ENCODE measurements around the gene BRD2. TPM values are rescaled to one million over a fixed set of nuclear protein-coding genes. Genes with fewer than 3 reads are reported as not detected.
A peak's percentile ranks its signal among the peaks of the same experiment; 100 is the strongest.

BRD2 gene
- total and polyA plus RNA-seq, 2 donors (not counting 1 experiment from before 2014, with no cell fraction given): 474 to 620 TPM

GRCh38 chr6:32933661-32934085, 34.7 kb upstream of the BRD2 start:
- ATAC-seq (ENCODE audit: low read depth) (peak; percentile 60), DNase-seq (peak; percentile 82)
- Histone ChIP-seq H3K9me3 (ENCODE audit: control extremely low read depth in 1 of 3, control insufficient read depth in 2 of 3, insufficient read depth in 1 of 3, low read length in 2 of 3) (no peaks in the 10 kb centered on the region), H3K4me3 (ENCODE audit: control extremely low read depth in 1 of 5, extremely low read depth in 1 of 5, insufficient read depth in 1 of 5, low read depth in 2 of 5, low read length in 4 of 5) (no peak overlapping the region), H2AFZ (ENCODE audit: insufficient read depth, low read depth, low read length, poor library complexity, severe bottlenecking) (no peak overlapping the region), H3K27me3 (replicated peaks in 1 of 4; ENCODE audit: control extremely low read depth in 1 of 4, control insufficient read depth in 3 of 4, insufficient read depth in 4 of 4, low read length in 3 of 4) (no peaks in the 10 kb centered on the region), H3K36me3 (replicated peaks in 1 of 2; ENCODE audit: control extremely low read depth in 1 of 2, control insufficient read depth in 1 of 2, extremely low read depth in 1 of 2, insufficient read depth in 2 of 2, low read length in 1 of 2) (peaks cover 9 to 57% of the 10 kb centered on the region in 2 experiments), H3K4me1 (ENCODE audit: control insufficient read depth in 2 of 2, insufficient read depth in 2 of 2, low read length in 2 of 2) (peaks cover 76 to 85% of the 10 kb centered on the region in 2 donors), H3K79me2 (ENCODE audit: control insufficient read depth, insufficient read depth, low read length) (peaks cover 57% of the 10 kb centered on the region), H3K9ac (ENCODE audit: low read length) (no peak overlapping the region), H4K20me1 (ENCODE audit: control insufficient read depth, insufficient read depth, low read length, poor library complexity, severe bottlenecking) (peaks cover 8% of the 10 kb centered on the region), H3K4me2 (replicated peaks; ENCODE audit: low read depth, low read length, poor library complexity, severe bottlenecking) (peak overlapping the region; percentile 81), H3K27ac (ENCODE audit: low read length in 2 of 2) (peak overlapping the region; percentile 3 to 98)
- no CpG with 5 or more reads among the region's 3 CpGs for WGBS (ENCODE audit: insufficient coverage)
- no peaks in the 10 kb centered on the region for H3K9me3 Mint-ChIP-seq (ENCODE audit: insufficient read depth)
- POLR2A ChIA-PET: interaction anchor here (0.6 to 3.9 kb wide), 15 partner anchors 7 to 51 kb away, joined by 3 to 31 read pairs (median 8); partner anchors contain the start of genes BRD2, HLA-DMA and HLA-DMB
- H3K27me3 Mint-ChIP-seq: no peaks in the 10 kb centered on the region
- H3K27ac Mint-ChIP-seq: peak overlapping the region; percentile 84
- CTCF ChIA-PET: interaction anchor here (0.7 to 15.8 kb wide), 35 partner anchors 8 to 1104 kb away, joined by 3 to 462 read pairs (median 4); partner anchors contain the start of genes BRD2, HLA-DMA, HLA-DMB and PSMB9
- intact Hi-C loops (cut with micrococcal nuclease): loop anchor here (1.0 to 2.0 kb wide), 5 partner anchors 8 to 51 kb away; partner anchors contain the start of genes HLA-DMA and HLA-DMB
- TF ChIP-seq CTCF (IDR thresholded peaks at IDR 0.05): peak; percentile 84
- TF ChIP-seq EZH2 (IDR thresholded peaks at IDR 0.05; ENCODE audit: borderline replicate concordance, insufficient read depth, low read depth, low read length, poor library complexity, severe bottlenecking): no peak
- H3K4me3 Mint-ChIP-seq: peak overlapping the region; percentile 30
- H3K4me1 Mint-ChIP-seq: peaks cover 88% of the 10 kb centered on the region

DNA sequence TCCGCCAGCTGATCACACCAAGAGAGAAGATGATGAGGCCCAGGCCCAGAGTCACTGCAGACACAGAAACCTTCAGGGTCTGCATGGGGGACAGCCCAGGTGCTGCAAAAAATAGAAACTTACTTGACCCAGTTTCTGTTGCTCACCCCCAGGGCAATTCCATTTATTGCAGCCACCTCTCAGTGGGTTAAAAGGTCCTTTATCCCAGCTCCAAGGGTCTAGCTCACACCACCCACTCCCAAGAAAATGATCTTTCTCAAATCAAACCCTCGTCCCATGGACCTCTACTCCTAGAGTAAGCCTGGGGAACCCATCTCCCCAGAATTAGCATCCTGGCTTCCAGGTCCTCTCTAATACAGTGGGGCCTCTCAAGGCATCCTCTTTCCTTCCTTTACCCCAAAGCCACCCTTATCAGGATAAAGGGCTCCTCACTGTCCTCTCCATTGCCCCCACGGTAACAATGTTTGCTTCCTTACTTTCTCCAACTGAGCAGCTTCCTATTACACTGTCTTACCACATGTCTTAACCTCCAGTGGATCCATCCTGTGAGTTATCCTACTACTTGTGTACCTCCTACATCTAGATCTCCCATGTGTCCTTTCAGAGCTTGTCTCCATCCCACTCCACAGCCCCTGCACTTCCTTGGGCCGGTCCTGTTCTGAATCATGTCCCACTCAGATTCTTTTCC, 32.7 kb upstream of the BRD2 start:
- Histone ChIP-seq H3K27ac (ENCODE audit: low read length in 2 of 2) (peak overlapping the region; percentile 9 to 98), H3K79me2 (ENCODE audit: control insufficient read depth, insufficient read depth, low read length) (peaks cover 73% of the 10 kb centered on the region), H3K4me1 (ENCODE audit: control insufficient read depth in 2 of 2, insufficient read depth in 2 of 2, low read length in 2 of 2) (peaks cover 72 to 82% of the 10 kb centered on the region in 2 donors), H3K36me3 (replicated peaks in 1 of 2; ENCODE audit: control extremely low read depth in 1 of 2, control insufficient read depth in 1 of 2, extremely low read depth in 1 of 2, insufficient read depth in 2 of 2, low read length in 1 of 2) (peaks cover 9 to 65% of the 10 kb centered on the region in 2 experiments), H3K9ac (ENCODE audit: low read length) (peak overlapping the region; percentile 31), H3K9me3 (ENCODE audit: control extremely low read depth in 1 of 3, control insufficient read depth in 2 of 3, insufficient read depth in 1 of 3, low read length in 2 of 3) (no peaks in the 10 kb centered on the region), H3K27me3 (replicated peaks in 1 of 4; ENCODE audit: control extremely low read depth in 1 of 4, control insufficient read depth in 3 of 4, insufficient read depth in 4 of 4, low read length in 3 of 4) (no peaks in the 10 kb centered on the region), H2AFZ (ENCODE audit: insufficient read depth, low read depth, low read length, poor library complexity, severe bottlenecking) (no peak overlapping the region), H3K4me2 (replicated peaks; ENCODE audit: low read depth, low read length, poor library complexity, severe bottlenecking) (peak overlapping the region; percentile 81), H4K20me1 (ENCODE audit: control insufficient read depth, insufficient read depth, low read length, poor library complexity, severe bottlenecking) (peaks cover 8% of the 10 kb centered on the region), H3K4me3 (ENCODE audit: control extremely low read depth in 1 of 5, extremely low read depth in 1 of 5, insufficient read depth in 1 of 5, low read depth in 2 of 5, low read length in 4 of 5) (peak overlapping the region in 2 of 5 experiments; percentile 16 to 33)
- TF ChIP-seq CTCF (IDR thresholded peaks at IDR 0.05): no peak
- TF ChIP-seq EZH2 (IDR thresholded peaks at IDR 0.05; ENCODE audit: borderline replicate concordance, insufficient read depth, low read depth, low read length, poor library complexity, severe bottlenecking): no peak
- intact Hi-C loops (cut with micrococcal nuclease): no loop called here
- ChIA-PET POLR2A (interaction anchor here (0.5 to 3.8 kb wide), 7 partner anchors 9 to 977 kb away, joined by 3 to 30 read pairs (median 6); partner anchors contain the start of genes BRD2 and SKIC2), CTCF (interaction anchor here (0.8 to 15.8 kb wide), 9 partner anchors 7 to 49 kb away, joined by 3 to 462 read pairs (median 45); partner anchors contain the start of genes BRD2, HLA-DMA and HLA-DMB)
- DNase-seq (no peak), ATAC-seq (ENCODE audit: low read depth) (no peak)
- Mint-ChIP-seq H3K4me3 (peak overlapping the region; percentile 83), H3K27ac (peak overlapping the region; percentile 85), H3K27me3 (no peaks in the 10 kb centered on the region), H3K4me1 (peaks cover 79% of the 10 kb centered on the region), H3K9me3 (ENCODE audit: insufficient read depth) (no peaks in the 10 kb centered on the region)
- 98% methylated on average over 4 of the region's 4 CpGs for WGBS (ENCODE audit: insufficient coverage)

Data from B cell (primary cell).